ENCODE measurements around the gene FANCE. TPM values are rescaled to one million over a fixed set of nuclear protein-coding genes. Genes with fewer than 3 reads are reported as not detected.

Gene FANCE
- total and polyA plus RNA-seq, 9 of the 15 experiments (the other 6 are each of a cell fraction or from before 2014, with no cell fraction given): 5.7 to 30.2 (median 17.0) TPM

GRCh38 chr6:35490821-35491557 is 38.9 kb downstream of the FANCE start (continued):
- TF ChIP-seq PKNOX1 (IDR thresholded peaks at IDR 0.05) (peak; percentile 89), SMARCA5 (IDR thresholded peaks at IDR 0.05) (peak; percentile 88; the same call in 1 of the 2 replicates), PRDM10 (IDR thresholded peaks at IDR 0.05; ENCODE audit: partially characterized antibody) (peak; percentile 68), HMBOX1 (IDR thresholded peaks at IDR 0.05) (no peak), CGGBP1 (CRISPR knock-in tag; IDR thresholded peaks at IDR 0.05) (no peak), BCOR (IDR thresholded peaks at IDR 0.05) (peak; percentile 57; the same call in 1 of the 2 replicates), ZKSCAN1 (IDR thresholded peaks at IDR 0.05; ENCODE audit: low read depth, low read length) (no peak), ARID4B (CRISPR knock-in tag; IDR thresholded peaks at IDR 0.05) (no peak), TEAD1 (CRISPR knock-in tag; IDR thresholded peaks at IDR 0.05) (no peak), ATF3 (IDR thresholded peaks at IDR 0.05) (no peak), ATF3 (CRISPR knock-in tag; conservative IDR thresholded peaks at IDR 0.05) (no peak), BRD9 (IDR thresholded peaks at IDR 0.05; ENCODE audit: low read depth, partially characterized antibody) (peak; percentile 96), NFIC (IDR thresholded peaks at IDR 0.05) (peak; percentile 64), KAT7 (CRISPR knock-in tag; IDR thresholded peaks at IDR 0.05; ENCODE audit: borderline replicate concordance) (no peak), BHLHE40 (IDR thresholded peaks at IDR 0.05; ENCODE audit: low read length) (no peak), HDAC1 (IDR thresholded peaks at IDR 0.05) (no peak)
